G401 (cell line): ENCODE measurements around the gene KCNN1. TPM values are rescaled to one million over a fixed set of nuclear protein-coding genes. Genes with fewer than 3 reads are reported as not detected.
"Not testable (repeated sequence)": the region's sequence is repeated elsewhere in the genome, so short reads cannot be mapped to it uniquely, and the experiment has no call there.

ENCODE experiments used
- DNase-seq: peaks from one replicate; pipeline ENCODE4 v3.0.0-alpha.2; 2015; ENCODE audit warnings: low spot score
- in situ Hi-C: cut with HindIII; loops from 2 replicates; pipeline ENCODE4 v1.10.0; 2016; ENCODE audit warnings: low sequenced_read_pairs, mixed read lengths
- total RNA-seq: library from RNA; depleted of rRNA; stranded (reverse); fragments of >200 nt; shearing (Covaris generic); gene quantifications from 2 replicates; pipeline ENCODE4 v1.2.3, GENCODE V29; 2014; rRNA removed

The KCNN1 gene
- 13.2 and 16.0 TPM in 2 replicates for total RNA-seq

DNA sequence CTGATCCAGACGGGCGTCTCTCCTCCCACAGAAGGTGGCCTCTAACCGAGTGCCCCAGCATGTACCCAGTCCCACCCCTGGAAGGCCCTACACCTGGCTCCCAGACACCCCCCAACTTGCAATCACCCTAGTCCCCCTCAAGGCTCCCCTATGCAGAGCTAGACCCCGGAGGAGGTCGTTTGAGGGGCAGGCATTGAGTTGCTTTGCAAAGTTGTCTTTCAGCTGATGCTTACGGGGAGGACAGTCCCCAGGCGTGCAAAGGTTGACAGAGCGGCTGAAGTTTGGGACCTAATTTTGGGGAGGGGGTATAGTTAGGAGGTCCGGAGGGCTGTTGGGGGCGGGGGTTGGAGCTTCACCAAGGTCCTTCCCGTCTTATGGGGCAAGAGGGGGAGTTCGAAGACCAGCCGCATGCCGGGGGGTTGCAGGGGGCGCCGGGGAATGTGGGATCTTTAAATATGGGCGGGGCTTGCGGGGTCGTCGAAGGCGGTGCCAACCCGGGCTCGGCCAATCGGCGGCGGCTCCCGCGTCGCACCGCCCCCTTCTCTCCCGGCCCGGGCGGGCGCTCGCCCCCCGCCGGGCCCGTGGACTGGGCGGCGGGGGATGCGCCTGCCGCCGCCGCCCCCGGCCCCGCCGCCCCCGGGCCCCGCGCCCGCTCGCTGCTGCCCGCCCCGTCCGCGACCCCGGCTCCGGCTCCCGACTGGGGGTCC lies at the start of gene KCNN1:
KCNN1 (plus strand) TSS at position 558 of the 707 bp plus-strand sequence. CDS start 6,782 bp downstream, outside the sequence.
- DNase-seq = no peak
- in situ Hi-C loops = no loop called here

DNA sequence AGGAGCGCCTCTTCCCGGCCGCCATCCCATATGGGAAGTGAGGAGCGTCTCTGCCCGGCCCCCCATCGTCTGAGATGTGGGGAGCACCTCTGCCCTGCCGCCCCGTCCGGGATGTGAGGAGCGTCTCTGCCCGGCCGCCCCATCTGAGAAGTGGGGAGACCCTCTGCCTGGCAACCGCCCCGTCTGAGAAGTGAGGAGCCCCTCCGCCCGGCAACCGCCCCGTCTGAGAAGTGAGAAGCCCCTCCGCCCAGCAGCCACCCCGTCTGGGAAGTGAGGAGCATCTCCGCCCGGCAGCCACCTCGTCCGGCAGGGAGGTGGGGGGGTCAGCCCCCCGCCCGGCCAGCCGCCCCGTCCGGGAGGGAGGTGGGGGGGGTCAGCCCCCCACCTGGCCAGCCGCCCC lies 48.8 kb upstream of the KCNN1 start:
- in situ Hi-C loops, DNase-seq: not testable (repeated sequence)

DNA sequence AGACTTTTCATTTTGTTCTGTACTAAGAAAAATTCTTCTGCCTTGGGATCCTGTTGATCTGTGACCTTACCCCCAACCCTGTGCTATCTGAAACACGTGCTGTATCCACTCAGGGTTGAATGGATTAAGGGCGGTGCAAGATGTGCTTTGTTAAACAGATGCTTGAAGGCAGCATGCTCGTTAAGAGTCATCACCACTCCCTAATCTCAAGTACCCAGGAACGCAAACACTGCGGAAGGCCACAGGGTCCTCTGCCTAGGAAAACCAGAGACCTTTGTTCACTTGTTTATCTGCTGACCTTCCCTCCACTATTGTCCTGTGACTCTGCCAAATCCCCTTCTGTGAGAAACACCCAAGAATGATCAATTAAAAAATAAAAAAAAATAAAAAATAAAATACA lies 47.8 kb upstream of the KCNN1 start:
- in situ Hi-C loops, DNase-seq: not testable (repeated sequence)

DNA sequence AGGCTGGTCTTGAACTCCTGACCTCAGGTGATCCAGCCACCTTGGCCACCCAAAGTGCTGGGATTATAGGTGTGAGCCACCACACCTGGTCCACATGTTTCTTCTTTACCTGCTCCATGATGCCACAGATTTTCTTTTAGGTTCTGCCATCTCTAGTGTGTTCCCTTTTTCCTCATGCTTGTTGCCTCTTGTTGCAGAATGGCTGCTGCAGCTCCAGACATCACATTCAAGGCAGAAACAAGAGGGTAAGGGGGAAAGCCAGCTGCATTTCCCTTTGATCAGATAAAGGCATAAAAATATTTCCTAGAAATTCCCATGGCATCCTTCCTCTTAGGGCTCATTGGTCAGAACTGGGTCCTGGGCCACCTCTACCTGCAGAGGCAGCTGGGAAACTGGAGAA lies 46.4 kb upstream of the KCNN1 start:
- in situ Hi-C loops = no loop called here
- DNase-seq = no peak

DNA sequence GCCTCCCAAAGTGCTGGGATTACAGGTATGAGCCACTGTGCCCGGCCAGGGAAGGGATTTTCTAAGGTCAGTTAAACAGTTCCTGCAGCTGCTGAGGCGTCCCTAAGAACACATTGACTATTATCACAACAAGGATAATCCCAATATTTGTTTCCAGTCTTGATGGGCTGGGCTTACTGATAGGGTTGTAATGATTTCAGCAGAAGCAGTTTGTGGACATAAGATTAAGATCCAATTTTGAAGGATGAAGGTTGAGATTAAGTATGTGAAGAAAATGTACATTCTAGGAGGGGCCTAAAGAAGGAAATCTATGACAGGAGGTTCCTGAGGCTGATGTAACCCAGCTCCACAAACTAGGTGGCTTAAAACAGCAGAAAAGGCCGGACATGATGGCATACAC lies 44.8 kb upstream of the KCNN1 start:
- in situ Hi-C loops = no loop called here
- no peak for DNase-seq

DNA sequence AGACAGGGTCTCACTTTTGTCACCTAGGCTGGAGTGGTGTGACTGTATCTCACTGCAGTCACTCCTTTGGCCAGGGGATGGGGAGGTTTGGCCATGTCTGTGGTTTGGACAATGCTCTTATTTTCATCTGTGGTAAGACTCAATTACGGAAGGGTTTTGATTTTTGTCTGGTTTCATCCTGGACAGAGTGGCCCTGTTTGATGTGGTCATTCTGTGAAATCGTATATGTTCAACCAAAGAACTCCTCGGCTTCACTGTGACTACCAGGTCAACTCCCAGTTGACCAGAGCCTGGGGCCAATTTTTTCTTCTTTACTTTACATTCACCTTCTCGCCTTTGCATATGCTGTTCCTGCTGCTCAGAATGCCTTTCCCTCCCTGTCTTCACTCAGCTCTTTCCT lies 40.9 kb upstream of the KCNN1 start:
- in situ Hi-C loops = no loop called here
- DNase-seq = no peak

DNA sequence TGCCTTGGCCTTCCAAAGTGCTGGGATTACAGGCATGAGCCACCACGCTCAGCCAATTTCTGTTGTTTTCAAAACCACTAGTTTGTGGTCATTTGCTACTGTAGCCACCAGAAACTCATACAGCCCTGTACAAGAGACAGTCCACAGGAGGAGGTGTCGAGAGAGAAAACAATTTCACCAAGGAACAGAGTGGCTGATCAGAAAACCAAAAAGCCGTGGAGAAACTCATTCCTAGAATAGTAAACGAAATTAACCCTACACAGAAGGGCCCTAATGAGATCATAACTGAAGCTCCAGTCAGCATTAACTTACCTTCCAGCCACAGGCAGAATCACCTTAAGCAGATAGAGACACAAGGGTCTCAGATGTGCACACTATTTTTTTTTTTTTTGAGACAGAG lies 37.9 kb upstream of the KCNN1 start:
- DNase-seq = no peak
- in situ Hi-C loops = no loop called here

DNA sequence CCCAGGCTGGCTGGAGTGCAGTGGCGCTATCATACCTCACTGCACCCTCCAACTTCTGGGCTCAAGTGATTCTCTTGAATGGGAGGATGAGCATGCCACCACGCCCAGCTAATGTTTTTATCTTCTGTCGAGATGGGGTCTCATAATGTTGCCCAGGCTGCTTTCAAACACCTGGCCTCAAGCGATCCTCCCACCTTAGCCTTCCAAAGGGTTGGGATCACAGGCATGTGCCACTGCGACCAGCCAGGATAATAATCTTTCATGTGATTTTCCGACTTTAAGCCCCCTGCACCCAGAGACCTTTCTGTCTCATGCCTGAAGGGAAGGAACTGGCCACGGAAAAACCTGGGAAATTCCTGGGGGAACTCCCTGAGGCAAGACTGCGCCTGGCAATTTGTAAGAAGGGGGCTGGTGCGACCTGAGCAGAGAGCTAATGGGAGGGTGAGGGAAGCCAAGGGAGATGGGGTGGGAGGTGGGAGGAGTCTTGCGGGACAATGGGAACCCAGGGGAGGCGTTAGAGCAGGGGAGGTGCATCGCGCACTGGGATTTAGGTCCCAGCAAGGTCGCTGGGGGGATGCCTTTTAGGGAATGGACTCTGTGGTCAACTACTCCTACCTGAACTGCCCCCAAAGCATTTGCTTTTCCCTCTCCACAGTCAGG lies 35.2 kb upstream of the KCNN1 start:
- DNase-seq = peak; percentile 28
- in situ Hi-C loops = no loop called here

DNA sequence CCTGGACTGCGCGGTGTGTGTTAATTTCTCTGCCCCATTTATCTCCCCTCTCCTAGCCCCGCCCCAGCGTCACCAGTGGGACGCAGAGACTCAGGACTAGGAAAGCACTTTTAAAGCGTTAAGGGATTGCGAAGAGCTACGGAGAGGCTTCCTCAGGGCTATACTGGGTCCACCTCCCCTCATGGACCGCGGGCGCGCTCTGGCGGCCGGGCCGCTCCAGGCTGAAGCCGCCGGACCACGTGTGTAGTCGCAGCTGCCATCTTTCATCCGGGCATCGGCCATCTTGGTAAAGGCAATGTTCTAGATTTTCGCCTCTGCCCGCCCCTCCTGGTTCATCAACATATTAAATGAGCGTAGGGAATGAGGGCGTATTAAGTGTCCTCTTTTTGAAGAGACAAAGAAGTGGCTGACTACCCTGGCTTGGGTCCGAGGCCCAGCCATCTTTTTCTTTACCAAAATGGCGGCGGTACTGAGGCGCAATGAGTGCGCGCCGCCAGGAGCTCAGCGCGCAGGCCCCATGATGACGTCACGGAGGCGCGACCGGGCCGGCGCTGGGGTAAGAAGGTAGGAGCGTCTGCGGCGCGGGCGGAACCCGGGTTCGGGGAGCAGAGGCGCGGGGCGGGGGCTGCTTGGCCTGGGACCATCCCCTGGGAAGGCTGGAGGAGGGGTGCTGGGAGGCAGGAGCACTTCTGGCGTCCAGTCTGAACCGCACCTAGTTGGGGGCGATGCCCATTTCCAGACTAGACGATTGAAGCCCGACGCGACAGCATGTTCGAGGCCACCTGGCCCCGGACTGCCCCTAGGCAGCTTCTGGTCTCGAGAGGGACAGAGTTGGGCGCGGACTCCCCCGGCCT lies 34.2 kb upstream of the KCNN1 start, which contains the start of gene CCDC124:
CCDC124 (plus strand) TSS at position 531 of the 854 bp plus-strand sequence. CDS start 3,406 bp downstream, outside the sequence.
- in situ Hi-C loops = no loop called here
- peak; percentile 90 for DNase-seq

DNA sequence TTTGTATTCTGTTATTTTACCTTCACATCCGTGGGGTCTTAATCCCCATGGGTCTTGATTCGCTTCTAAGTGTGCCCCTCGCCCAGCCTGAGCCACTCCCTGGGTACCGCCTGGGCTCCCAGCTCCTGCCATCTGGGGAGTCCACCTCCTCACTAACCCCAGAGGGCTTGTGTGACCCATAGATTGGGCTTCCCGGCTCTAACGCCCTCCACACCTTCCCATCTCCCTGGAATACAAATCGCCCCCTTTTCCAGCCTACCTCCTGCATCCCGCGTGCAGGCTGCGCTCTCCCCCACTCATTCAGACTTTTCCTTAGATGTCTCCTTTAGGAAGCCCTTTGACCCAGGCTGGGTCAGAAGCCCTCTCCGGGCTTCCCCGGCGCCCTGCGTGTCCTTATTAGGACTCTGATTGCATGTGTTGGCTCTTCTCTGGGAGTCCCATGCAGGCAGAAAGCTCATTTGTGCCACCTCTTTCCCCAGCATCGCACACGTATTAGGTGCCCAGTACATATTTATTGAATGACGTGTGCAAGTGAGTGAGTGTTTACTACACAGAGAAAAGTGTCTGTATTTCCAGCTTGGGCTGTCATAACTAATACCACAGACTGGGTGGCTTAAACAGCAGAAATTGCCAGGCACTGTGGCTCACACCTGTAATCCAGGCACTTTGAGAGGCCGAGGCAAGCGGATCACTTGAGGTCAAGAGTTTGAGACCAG lies 33.3 kb upstream of the KCNN1 start:
- DNase-seq = no peak
- in situ Hi-C loops = no loop called here

DNA sequence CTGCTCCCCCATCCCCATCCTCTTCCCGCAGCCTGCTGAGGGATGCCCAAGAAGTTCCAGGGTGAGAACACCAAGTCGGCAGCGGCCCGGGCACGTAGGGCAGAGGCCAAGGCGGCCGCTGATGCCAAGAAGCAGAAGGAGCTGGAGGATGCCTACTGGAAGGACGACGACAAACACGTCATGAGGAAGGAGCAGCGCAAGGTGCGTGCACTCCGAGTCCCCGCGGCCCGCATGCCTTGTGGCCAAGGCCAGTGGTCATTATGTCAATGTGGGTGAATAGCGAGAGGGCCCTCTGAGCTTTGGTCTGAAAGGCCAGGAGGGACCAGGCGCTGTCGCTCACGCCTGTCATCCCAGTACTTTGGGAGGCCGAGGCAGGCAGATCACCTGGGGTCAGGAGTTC lies 30.5 kb upstream of the KCNN1 start:
- DNase-seq = no peak
- in situ Hi-C loops = no loop called here

DNA sequence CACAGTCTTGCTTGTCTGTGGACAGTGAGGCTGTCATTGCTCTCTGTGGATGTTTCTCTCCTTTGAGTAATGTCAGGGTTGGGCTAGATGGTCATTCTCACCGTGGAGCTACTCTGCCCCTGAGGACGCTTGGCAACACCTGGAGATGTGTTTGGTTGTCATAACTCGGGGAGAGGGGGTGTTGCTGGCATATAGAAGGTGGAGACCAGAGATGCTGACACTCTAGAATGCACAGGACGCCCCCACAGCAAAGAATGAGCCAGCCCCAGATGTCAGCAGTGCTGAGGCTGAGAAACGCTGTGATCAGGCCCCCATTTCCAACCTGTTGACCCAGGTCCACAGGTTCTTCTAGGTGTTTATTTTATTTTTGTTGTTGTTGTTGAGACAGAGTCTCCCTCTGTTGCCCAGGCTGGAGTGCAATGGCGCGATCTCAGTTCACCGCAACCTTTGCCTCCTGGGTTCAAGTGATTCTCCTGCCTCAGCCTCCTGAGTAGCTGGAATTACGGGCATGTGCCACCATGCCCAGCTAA lies 29.5 kb upstream of the KCNN1 start:
- no peak for DNase-seq
- in situ Hi-C loops = no loop called here

DNA sequence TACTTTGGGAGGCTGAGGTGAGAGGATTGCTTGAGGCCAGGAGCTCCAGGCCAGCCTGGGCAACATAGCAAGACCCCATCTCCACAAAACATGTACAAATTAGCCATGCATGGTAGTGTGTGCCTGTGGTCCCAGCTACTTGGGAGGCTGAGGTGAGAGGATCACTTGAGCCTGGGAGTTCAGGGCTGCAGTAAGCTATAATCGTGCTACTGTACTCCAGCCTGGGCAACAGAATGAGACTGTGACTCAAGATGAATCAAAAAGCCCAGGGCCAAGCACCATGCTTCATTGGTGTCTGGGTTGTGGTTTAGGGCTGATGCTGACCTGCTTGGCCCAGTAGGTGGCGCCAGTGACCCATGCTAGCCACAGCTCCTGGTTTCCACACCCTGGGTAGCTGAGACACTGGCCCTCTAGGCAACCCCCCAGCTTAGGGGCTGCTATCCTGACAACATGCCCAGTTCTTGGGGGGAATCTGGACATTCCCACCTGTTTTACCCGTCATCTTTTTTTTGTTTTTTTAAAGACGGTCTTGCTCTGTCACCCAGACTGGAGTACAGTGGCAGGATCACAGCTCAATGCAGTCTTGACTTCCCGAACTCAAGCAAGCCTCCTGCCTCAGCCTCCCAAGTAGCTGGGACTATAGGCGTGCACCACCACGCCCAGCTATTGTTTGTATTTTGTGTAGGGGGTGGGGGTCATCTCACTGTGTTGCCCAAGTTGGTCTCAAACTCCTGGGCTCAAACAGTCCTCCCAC lies 28.6 kb upstream of the KCNN1 start:
- DNase-seq = peak; percentile 71
- in situ Hi-C loops = no loop called here

DNA sequence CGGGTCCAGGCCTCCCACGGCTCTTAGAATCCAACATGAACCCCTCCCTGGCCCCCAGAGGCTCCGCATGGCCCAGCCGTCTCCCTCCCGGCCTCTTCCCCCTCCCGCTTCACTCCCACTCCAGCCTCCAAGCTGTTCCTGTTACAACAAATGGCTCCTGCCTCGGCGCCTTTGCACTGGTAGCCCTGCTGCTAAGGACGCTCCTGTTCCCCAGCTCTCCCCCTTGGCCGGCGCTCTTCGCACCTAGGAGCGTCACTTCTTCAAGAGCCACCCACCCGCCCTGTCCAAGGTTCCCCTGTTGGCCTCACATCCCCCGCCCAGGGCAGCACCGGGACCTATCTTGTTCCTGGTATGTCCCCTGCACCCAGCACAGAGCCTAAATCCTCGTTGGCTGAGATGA lies 24.7 kb upstream of the KCNN1 start:
- DNase-seq = no peak
- in situ Hi-C loops = no loop called here

DNA sequence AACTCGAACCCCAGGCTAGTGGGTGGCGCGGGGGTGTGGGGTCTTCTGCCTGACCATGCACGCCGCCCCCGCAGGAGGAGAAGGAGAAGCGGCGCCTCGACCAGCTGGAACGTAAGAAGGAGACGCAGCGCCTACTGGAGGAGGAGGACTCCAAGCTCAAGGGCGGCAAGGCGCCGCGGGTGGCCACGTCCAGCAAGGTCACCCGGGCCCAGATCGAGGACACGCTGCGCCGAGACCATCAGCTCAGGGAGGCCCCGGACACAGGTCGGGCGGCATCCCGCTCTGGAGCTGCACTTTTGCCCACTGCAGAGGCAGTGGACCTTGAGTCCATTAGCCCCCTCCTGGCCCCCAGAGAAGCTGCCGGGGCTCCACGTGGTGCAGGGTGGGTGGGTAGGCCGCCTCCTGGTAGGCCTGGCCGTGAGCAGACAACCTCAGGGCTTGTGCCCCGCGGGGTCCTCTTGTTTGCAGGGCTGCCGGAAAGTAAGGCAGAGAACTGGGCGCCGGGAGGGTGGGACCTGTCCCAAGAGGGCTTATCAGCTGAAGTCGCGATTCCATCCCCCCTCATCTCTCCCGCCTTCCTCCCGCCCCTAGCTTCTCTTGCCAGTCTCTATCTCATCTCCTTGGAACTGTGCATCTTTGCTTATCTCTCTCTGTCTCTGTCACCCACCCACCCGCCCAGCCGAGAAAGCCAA lies 24.2 kb upstream of the KCNN1 start:
- in situ Hi-C loops = no loop called here
- no peak for DNase-seq

DNA sequence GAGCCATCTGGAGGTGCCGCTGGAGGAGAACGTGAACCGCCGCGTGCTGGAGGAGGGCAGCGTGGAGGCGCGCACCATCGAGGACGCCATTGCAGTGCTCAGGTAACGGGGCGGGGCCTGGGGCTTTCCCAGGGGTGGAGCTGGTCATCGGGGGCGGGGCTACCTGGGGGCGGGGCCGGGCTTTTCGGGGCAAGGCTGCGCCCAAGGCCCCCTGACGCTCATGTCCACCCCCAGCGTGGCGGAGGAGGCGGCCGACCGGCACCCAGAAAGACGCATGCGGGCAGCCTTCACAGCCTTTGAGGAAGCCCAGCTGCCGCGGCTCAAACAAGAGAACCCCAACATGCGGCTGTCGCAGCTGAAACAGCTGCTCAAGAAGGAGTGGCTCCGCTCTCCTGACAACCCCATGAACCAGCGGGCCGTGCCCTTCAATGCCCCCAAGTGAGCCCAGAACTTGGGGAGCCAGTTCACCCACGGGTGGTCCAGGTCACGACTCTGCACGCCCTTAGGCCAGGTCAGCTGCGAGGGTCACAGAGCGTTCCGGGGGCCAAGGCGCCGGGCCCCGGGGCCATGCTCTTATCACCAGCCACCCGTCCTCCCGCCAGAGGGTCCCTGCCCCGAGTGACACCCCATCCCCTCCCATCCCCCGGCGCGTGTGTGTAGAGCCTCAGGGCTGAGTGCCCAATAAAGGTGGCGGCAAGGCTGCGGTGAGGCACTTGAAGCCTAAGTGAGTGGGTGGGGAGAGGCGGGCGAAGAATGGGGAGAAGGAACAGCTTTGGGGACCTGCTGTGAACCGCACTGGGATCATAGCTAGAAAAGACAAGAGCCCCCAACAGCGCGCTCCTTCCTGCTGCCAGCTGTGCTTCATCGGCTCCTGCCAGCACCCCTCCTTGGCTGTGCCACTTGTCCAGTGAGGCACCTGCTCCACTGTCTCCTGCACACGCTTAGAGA lies 23.4 kb upstream of the KCNN1 start:
- in situ Hi-C loops = no loop called here
- no peak for DNase-seq

DNA sequence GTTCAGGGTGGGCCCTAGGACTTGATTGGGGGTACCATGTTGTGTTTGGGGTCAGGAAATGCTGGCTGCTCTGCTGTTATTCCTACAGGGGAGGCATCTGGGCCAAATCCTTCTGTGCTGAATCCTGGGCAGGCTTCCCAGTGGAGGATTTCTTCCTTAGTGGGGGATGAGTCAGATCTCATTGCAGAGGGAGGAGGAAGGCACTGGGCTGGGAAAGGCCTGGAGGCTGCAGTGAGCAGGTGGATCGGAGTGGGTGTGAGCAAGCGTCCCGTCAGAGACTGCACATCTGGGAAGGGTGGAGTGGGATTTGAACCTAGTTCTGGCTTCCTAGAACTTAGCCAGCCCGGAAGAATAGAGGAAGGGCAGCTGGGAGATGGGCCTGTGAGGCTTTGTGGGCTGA lies 22.6 kb upstream of the KCNN1 start:
- DNase-seq = no peak
- in situ Hi-C loops = no loop called here
